ENCODE measurements around the gene GLTPD2.

The GLTPD2 gene

DNA sequence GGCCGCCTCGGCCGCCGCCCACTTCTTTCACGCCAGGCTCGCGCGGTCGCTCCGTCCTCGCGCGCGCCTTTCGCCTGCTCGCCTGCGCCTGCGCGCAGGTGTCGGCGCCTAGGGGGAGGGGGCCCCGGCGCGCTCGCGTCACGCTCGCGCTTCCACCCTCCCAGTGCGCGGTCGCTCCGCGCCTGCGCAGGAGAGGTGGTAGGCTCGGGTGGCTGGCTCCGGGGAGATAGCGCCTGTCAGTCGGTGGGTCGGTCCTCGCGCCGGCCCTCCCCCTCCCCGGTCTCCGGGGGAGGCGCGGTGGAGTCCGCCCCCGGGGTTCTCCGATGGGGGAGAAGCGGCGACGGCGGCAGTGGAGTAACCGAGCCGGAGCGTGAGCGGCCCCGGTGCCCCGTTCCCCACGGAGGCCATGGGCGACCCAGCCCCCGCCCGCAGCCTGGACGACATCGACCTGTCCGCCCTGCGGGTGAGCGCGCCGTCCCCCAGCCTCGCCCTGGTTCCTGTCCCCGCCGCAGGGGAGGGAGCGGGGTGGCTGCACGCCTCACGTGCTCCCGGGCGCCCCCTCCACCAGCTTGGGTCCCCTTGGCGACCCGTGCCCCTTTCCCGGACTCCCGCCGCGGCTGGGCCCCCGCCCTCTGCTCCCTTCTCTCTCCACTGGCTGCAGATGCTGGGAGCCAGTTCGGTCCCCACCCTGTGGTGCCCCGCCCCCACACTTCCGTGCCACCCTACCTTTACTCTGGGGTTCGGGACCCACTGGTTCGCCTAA is 44.6 kb downstream of the GLTPD2 start, which contains the start of gene MINK1:
MINK1 (plus strand) TSS at position 163 of the 763 bp plus-strand sequence; CDS start at position 407, 244 bp downstream.
- no peaks in the 10 kb centered on the region for H3K9me3 ChIP-seq (ENCODE audit: insufficient read depth, low read depth, low read length)
- H3K4me3 ChIP-seq (ENCODE audit: low read length, poor library complexity, severe bottlenecking): peak within 1 kb of the TSS; percentile 77
- peaks cover 35% of the 10 kb centered on the region; the same call in 1 of the 2 replicates for H3K79me2 ChIP-seq (ENCODE audit: insufficient read depth, low read length)
- H3K36me3 ChIP-seq (ENCODE audit: insufficient read depth, low read length): no peaks in the 10 kb centered on the region
- peak within 1 kb of the TSS; percentile 78 for H3K9ac ChIP-seq (ENCODE audit: low read depth, low read length, poor library complexity, severe bottlenecking)
- no peaks in the 10 kb centered on the region for H3K27me3 ChIP-seq (ENCODE audit: insufficient read depth, low read length, poor library complexity, severe bottlenecking)
- H3K9me2 ChIP-seq (replicated peaks; ENCODE audit: low read depth, low read length): no peaks in the 10 kb centered on the region
- H4K20me1 ChIP-seq (ENCODE audit: insufficient read depth, low read length, poor library complexity, severe bottlenecking): peaks cover 21% of the 10 kb centered on the region
- peaks cover 24% of the 10 kb centered on the region for H3K4me1 ChIP-seq (ENCODE audit: insufficient read depth, low read length, poor library complexity, severe bottlenecking)
- H2AFZ ChIP-seq (ENCODE audit: low read length): peak within 1 kb of the TSS; percentile 94
- no peaks in the 10 kb centered on the region for H3F3A ChIP-seq (ENCODE audit: low read depth)
- TF ChIP-seq, protein P1, sequence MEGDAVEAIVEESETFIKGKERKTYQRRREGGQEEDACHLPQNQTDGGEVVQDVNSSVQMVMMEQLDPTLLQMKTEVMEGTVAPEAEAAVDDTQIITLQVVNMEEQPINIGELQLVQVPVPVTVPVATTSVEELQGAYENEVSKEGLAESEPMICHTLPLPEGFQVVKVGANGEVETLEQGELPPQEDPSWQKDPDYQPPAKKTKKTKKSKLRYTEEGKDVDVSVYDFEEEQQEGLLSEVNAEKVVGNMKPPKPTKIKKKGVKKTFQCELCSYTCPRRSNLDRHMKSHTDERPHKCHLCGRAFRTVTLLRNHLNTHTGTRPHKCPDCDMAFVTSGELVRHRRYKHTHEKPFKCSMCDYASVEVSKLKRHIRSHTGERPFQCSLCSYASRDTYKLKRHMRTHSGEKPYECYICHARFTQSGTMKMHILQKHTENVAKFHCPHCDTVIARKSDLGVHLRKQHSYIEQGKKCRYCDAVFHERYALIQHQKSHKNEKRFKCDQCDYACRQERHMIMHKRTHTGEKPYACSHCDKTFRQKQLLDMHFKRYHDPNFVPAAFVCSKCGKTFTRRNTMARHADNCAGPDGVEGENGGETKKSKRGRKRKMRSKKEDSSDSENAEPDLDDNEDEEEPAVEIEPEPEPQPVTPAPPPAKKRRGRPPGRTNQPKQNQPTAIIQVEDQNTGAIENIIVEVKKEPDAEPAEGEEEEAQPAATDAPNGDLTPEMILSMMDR (conservative IDR thresholded peaks at IDR 0.05; ENCODE audit: low read length): no peak
- no peak for TF ChIP-seq EZH2phosphoT487 (IDR thresholded peaks at IDR 0.05; ENCODE audit: borderline replicate concordance)
- H3K4me2 ChIP-seq (ENCODE audit: low read depth, low read length, poor library complexity, severe bottlenecking): peak within 1 kb of the TSS; percentile 91

DNA sequence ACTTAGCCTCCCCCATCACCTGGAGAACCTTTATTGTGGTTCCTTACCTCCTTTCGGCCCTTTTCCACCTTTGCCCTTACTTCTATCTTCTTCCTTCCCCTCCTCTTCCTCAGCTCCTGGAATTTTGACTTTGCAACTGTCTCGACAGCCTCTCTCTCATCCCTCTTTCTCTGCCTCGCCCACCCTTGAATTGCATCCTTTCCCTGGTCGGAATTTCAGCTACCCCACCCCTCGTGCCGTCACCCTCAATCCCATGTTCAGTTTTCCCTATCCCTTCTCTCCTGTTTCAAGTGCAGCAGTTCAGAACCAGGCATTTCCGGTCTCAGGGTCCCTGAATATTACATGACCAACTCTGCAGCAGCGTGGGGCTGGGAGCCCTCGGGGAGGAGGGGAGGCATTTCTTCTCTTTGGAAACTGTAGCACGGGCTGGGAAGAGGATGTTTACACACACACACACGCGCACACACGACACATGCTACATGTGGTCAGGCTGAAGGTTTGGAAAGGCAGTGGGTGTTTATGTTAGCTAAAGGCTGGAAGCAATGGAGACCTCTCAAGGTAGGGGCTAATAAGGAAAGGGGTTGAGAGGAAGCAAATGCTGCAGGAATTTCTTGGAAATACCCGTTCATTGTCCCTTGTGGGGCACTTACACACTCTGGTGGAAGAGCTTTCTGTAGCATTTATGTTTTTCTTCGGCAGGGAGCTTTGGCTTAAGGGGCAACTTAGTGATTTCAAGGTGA is 45.3 kb downstream of the GLTPD2 start:
- H3K79me2 ChIP-seq (ENCODE audit: insufficient read depth, low read length): peaks cover 35% of the 10 kb centered on the region; the same call in 1 of the 2 replicates
- H2AFZ ChIP-seq (ENCODE audit: low read length): peak overlapping the region; percentile 92
- peak overlapping the region; percentile 78 for H3K9ac ChIP-seq (ENCODE audit: low read depth, low read length, poor library complexity, severe bottlenecking)

DNA sequence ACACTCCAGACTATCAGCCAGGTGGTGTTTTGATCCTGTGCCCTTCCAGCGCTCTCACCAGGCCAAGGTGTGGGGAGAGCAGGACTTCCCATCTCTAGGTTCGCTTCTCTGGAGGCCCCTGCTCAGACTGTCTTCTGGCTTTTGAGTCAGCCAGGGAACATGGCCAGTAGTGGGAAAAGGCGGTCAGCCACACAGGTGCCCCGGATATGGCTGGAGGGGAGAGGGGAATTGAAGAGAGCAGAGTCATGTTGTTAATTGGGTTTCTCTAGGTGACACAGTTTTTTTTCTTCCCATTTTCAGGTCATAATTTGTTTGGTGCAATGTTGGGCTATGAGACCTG is 45.9 kb downstream of the GLTPD2 start:
- H3K9me3 ChIP-seq (ENCODE audit: insufficient read depth, low read depth, low read length): no peaks in the 10 kb centered on the region
- H4K20me1 ChIP-seq (ENCODE audit: insufficient read depth, low read length, poor library complexity, severe bottlenecking): peaks cover 24% of the 10 kb centered on the region
- TF ChIP-seq, protein P1 (conservative IDR thresholded peaks at IDR 0.05; ENCODE audit: low read length): no peak
- TF ChIP-seq EZH2phosphoT487 (IDR thresholded peaks at IDR 0.05; ENCODE audit: borderline replicate concordance): no peak
- no peaks in the 10 kb centered on the region for H3K27me3 ChIP-seq (ENCODE audit: insufficient read depth, low read length, poor library complexity, severe bottlenecking)
- peaks cover 41% of the 10 kb centered on the region; the same call in 1 of the 2 replicates for H3K79me2 ChIP-seq (ENCODE audit: insufficient read depth, low read length)
- peak overlapping the region; percentile 91 for H3K4me2 ChIP-seq (ENCODE audit: low read depth, low read length, poor library complexity, severe bottlenecking)
- peak overlapping the region; percentile 77 for H3K4me3 ChIP-seq (ENCODE audit: low read length, poor library complexity, severe bottlenecking)
- no peaks in the 10 kb centered on the region for H3K36me3 ChIP-seq (ENCODE audit: insufficient read depth, low read length)
- H3K9ac ChIP-seq (ENCODE audit: low read depth, low read length, poor library complexity, severe bottlenecking): peak overlapping the region; percentile 78
- no peaks in the 10 kb centered on the region for H3K9me2 ChIP-seq (replicated peaks; ENCODE audit: low read depth, low read length)
- no peak overlapping the region for H2AFZ ChIP-seq (ENCODE audit: low read length)
- H3F3A ChIP-seq (ENCODE audit: low read depth): no peaks in the 10 kb centered on the region
- peaks cover 29% of the 10 kb centered on the region for H3K4me1 ChIP-seq (ENCODE audit: insufficient read depth, low read length, poor library complexity, severe bottlenecking)

More for the DNA sequence above, 45.3 kb downstream of the GLTPD2 start:
- Histone ChIP-seq H3K27me3 (ENCODE audit: insufficient read depth, low read length, poor library complexity, severe bottlenecking) (no peaks in the 10 kb centered on the region), H4K20me1 (ENCODE audit: insufficient read depth, low read length, poor library complexity, severe bottlenecking) (peaks cover 24% of the 10 kb centered on the region), H3K4me1 (ENCODE audit: insufficient read depth, low read length, poor library complexity, severe bottlenecking) (peaks cover 24% of the 10 kb centered on the region), H3K9me2 (replicated peaks; ENCODE audit: low read depth, low read length) (no peaks in the 10 kb centered on the region), H3K9me3 (ENCODE audit: insufficient read depth, low read depth, low read length) (no peaks in the 10 kb centered on the region), H3K4me3 (ENCODE audit: low read length, poor library complexity, severe bottlenecking) (peak overlapping the region; percentile 77), H3K4me2 (ENCODE audit: low read depth, low read length, poor library complexity, severe bottlenecking) (peak overlapping the region; percentile 91), H3K36me3 (ENCODE audit: insufficient read depth, low read length) (no peaks in the 10 kb centered on the region), H3F3A (ENCODE audit: low read depth) (no peaks in the 10 kb centered on the region)
- TF ChIP-seq, protein P1 (conservative IDR thresholded peaks at IDR 0.05; ENCODE audit: low read length): no peak
- TF ChIP-seq EZH2phosphoT487 (IDR thresholded peaks at IDR 0.05; ENCODE audit: borderline replicate concordance): no peak
